ENCODE data around the gene UQCR11. TPM values are rescaled to one million over a fixed set of nuclear protein-coding genes. Genes with fewer than 3 reads are reported as not detected.

UQCR11 gene
- total and polyA plus RNA-seq, 2 of the 4 experiments (the other 2 are of a cell fraction): 29.2 to 177 TPM

- Histone ChIP-seq H3K9me3 (ENCODE audit: control insufficient read depth, insufficient read depth, low read length) (no peaks in the 10 kb centered on the region), H3K4me1 (ENCODE audit: control insufficient read depth, insufficient read depth, low read length) (no peaks in the 10 kb centered on the region; the same call in 1 of the 2 replicates), H3K56ac (ENCODE audit: extremely low read depth, insufficient read depth, low read length) (no peak overlapping the region), H3K4ac (ENCODE audit: low read depth, low read length) (no peak overlapping the region), H4K5ac (ENCODE audit: low read depth, low read length) (no peak overlapping the region), H3K36me3 (ENCODE audit: control insufficient read depth, insufficient read depth, low read length) (peaks cover 35% of the 10 kb centered on the region), H3K9ac (ENCODE audit: low read depth, low read length) (no peak overlapping the region), H2AFZ (replicated peaks; ENCODE audit: low read length, poor library complexity) (no peak overlapping the region), H3K79me1 (ENCODE audit: low read depth in 1 of 2, low read length in 2 of 2) (peaks cover 3 to 54% of the 10 kb centered on the region in 2 experiments; a peak in 3 of 4 replicates), H2BK5ac (ENCODE audit: low read depth, low read length, poor library complexity, severe bottlenecking) (no peak overlapping the region), H2BK15ac (ENCODE audit: low read depth, low read length) (no peak overlapping the region), H4K91ac (ENCODE audit: insufficient read depth, low read depth, low read length) (no peak overlapping the region), H2BK120ac (ENCODE audit: low read depth, low read length) (no peak overlapping the region), H4K8ac (ENCODE audit: low read depth in 2 of 2, low read length in 2 of 2) (no peak overlapping the region), H3K4me2 (ENCODE audit: low read depth, low read length) (no peak overlapping the region), H2AK5ac (ENCODE audit: low read depth, low read length) (no peak overlapping the region), H4K20me1 (ENCODE audit: insufficient read depth, low read length) (peaks cover 40% of the 10 kb centered on the region), H2AK9ac (replicated peaks; ENCODE audit: low read depth, low read length, poor library complexity) (no peak overlapping the region), H3K14ac (replicated peaks; ENCODE audit: low read depth, low read length) (no peak overlapping the region), H2BK20ac (ENCODE audit: low read depth, low read length) (no peak overlapping the region), H3K4me3 (ENCODE audit: insufficient read depth, low read depth, low read length) (no peak overlapping the region), H3K27me3 (ENCODE audit: control insufficient read depth, insufficient read depth, low read length) (no peaks in the 10 kb centered on the region), H3K27ac (ENCODE audit: insufficient read depth, low read length) (no peak overlapping the region), H3K23ac (ENCODE audit: low read depth, low read length) (no peak overlapping the region), H3K9me1 (ENCODE audit: insufficient read depth, low read length) (peaks cover 9% of the 10 kb centered on the region; the same call in 1 of the 2 replicates), H3K18ac (ENCODE audit: low read depth, low read length) (no peak overlapping the region)
- ChIA-PET CTCF (no interaction called here), POLR2A (ENCODE audit: unreplicated experiment) (no interaction called here)
- no peak for DNase-seq
- intact Hi-C loops (cut with micrococcal nuclease): no loop called here
- BruUV-seq (replicated peaks): no TSS peak
- WGBS, 2 experiments (ENCODE audit: extremely low coverage in 2 of 2, insufficient read length in 1 of 2): 100% methylated on average over 7 of the region's 20 CpGs; no CpG with 5 or more reads in 1 of the 2 experiments
- in situ Hi-C loops (cut with MboI; ENCODE audit: low sequenced_read_pairs): no loop called here
- ATAC-seq (ENCODE audit: low read depth): no peak
- TF ChIP-seq USF2 (IDR thresholded peaks at IDR 0.05; ENCODE audit: low read depth, low read length): no peak
- no peak for TF ChIP-seq NFE2L2 (IDR thresholded peaks at IDR 0.05; ENCODE audit: low read depth, low read length)
- TF ChIP-seq CHD1 (IDR thresholded peaks at IDR 0.05; ENCODE audit: low read depth, low read length): no peak
- no peak for TF ChIP-seq MAFK (IDR thresholded peaks at IDR 0.05; ENCODE audit: low read depth, low read length)
- TF ChIP-seq CTCF (conservative IDR thresholded peaks at IDR 0.05; ENCODE audit: low read depth, low read length): no peak
- no peak for TF ChIP-seq CEBPB (IDR thresholded peaks at IDR 0.05; ENCODE audit: low read depth, low read length)
- no peak for TF ChIP-seq RAD21 (IDR thresholded peaks at IDR 0.05; ENCODE audit: low read length)
- no peak for TF ChIP-seq SMC3 (IDR thresholded peaks at IDR 0.05; ENCODE audit: low read depth, low read length)
- TF ChIP-seq BHLHE40 (IDR thresholded peaks at IDR 0.05; ENCODE audit: low read depth, low read length): no peak
- no peak for TF ChIP-seq POLR2A (IDR thresholded peaks at IDR 0.05; ENCODE audit: low read depth, low read length)
- no peak for TF ChIP-seq ELK1 (IDR thresholded peaks at IDR 0.05; ENCODE audit: borderline replicate concordance, low read depth, low read length)
- TF ChIP-seq MAZ (IDR thresholded peaks at IDR 0.05; ENCODE audit: borderline replicate concordance, low read depth, low read length): no peak
- TF ChIP-seq RFX5 (IDR thresholded peaks at IDR 0.05; ENCODE audit: low read depth, low read length): no peak
- TF ChIP-seq RCOR1 (IDR thresholded peaks at IDR 0.05; ENCODE audit: insufficient replicate concordance, low read length): no peak
- TF ChIP-seq MXI1 (IDR thresholded peaks at IDR 0.05; ENCODE audit: borderline replicate concordance, low read depth, low read length): no peak
- TF ChIP-seq FOS (IDR thresholded peaks at IDR 0.05; ENCODE audit: low read depth, low read length): no peak
- dilution Hi-C loops (cut with HindIII; ENCODE audit: low sequenced_read_pairs, unreplicated experiment): no loop called here
Measured at GRCh38 chr19:1598777-1599459, 6.3 kb downstream of the UQCR11 start.

Measured in IMR-90 (cell line).